Measurements from ENCODE around the gene WDR17. TPM values are rescaled to one million over a fixed set of nuclear protein-coding genes. Genes with fewer than 3 reads are reported as not detected.

The WDR17 gene
- total RNA-seq, 1 donor from 2014 or later, result 1.8 TPM

DNA sequence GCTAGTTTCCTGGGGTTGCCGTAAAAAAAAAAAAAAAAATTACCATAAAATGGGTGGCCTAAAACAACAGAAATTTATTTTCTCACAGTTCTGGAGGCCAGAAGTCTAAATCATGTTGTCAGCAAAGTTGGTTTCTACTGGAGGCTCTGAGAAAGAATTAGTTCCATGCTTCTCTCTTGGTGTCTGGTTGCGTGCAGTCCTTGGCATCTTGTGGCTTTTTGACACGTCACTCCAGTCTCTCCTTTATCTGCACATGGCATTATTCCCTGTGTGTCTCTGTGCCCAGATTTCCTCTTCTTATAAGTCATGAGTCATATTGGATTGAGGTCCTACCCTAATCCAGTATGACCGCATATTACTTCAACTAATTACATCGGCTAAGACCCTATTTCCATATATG is 91.0 kb downstream of the WDR17 start:
- Mint-ChIP-seq H3K27ac (ENCODE audit: unreplicated experiment) (no peak overlapping the region), H3K9me3 (ENCODE audit: unreplicated experiment) (no peaks in the 10 kb centered on the region), H3K27me3 (ENCODE audit: low read depth, unreplicated experiment) (no peaks in the 10 kb centered on the region), H3K36me3 (ENCODE audit: low read depth, unreplicated experiment) (no peaks in the 10 kb centered on the region), H3K4me1 (ENCODE audit: low read depth, unreplicated experiment) (no peaks in the 10 kb centered on the region), H3K4me3 (ENCODE audit: unreplicated experiment) (no peak overlapping the region)
- Histone ChIP-seq H4K20me1 (ENCODE audit: insufficient read depth, low read length) (no peaks in the 10 kb centered on the region), H3K4me1 (ENCODE audit: insufficient read depth, low read length) (no peaks in the 10 kb centered on the region), H3K27me3 (ENCODE audit: insufficient read depth, low read length) (no peaks in the 10 kb centered on the region), H3K4me3 (ENCODE audit: insufficient read depth, low read depth, low read length) (peak overlapping the region; percentile 12), H3K79me2 (ENCODE audit: insufficient read depth, low read length) (no peaks in the 10 kb centered on the region), H3K9ac (ENCODE audit: low read length) (peak overlapping the region; percentile 24), H3K27ac (ENCODE audit: low read depth, low read length) (peak overlapping the region; percentile 79), H3K4me2 (ENCODE audit: low read length) (no peak overlapping the region), H2AFZ (ENCODE audit: low read depth, low read length) (no peak overlapping the region), H3K36me3 (ENCODE audit: insufficient read depth, low read length) (no peaks in the 10 kb centered on the region), H3K9me3 (ENCODE audit: insufficient read depth, low read depth, low read length) (no peaks in the 10 kb centered on the region)
- FAIRE-seq (no peak), DNase-seq (ENCODE audit: low read depth) (peak; percentile 92)
- no peak for TF ChIP-seq EZH2 (IDR thresholded peaks at IDR 0.05; ENCODE audit: insufficient read depth, low read length)
- TF ChIP-seq CTCF (IDR thresholded peaks at IDR 0.05; ENCODE audit: insufficient read depth, low read depth, low read length), result no peak

DNA sequence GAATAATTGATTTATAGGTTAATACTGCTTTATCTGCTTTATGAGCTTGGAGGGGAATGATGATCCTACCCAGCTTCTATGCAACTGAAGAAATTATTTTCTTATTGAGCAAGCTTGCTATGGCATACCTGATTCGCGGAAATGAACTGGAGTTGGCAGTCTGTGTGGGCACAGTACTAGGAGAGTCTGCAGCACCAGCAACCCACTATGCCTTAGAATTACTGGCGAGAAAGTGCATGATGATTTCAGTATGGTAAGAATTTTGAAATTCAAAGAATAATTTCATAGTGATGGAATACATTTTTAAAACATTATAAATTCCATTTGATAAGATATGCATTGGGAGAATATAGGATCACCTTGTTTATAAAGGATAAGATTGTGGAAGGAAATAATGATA is 97.4 kb downstream of the WDR17 start:
- no peaks in the 10 kb centered on the region for H3K36me3 Mint-ChIP-seq (ENCODE audit: low read depth, unreplicated experiment)
- no peak overlapping the region for H2AFZ ChIP-seq (ENCODE audit: low read depth, low read length)
- H3K27ac Mint-ChIP-seq (ENCODE audit: unreplicated experiment), result no peak overlapping the region
- no peaks in the 10 kb centered on the region for H3K4me1 Mint-ChIP-seq (ENCODE audit: low read depth, unreplicated experiment)
- no peak overlapping the region for H3K4me3 Mint-ChIP-seq (ENCODE audit: unreplicated experiment)
- H3K9me3 ChIP-seq (ENCODE audit: insufficient read depth, low read depth, low read length), result no peaks in the 10 kb centered on the region
- H3K36me3 ChIP-seq (ENCODE audit: insufficient read depth, low read length), result no peaks in the 10 kb centered on the region
- H3K27me3 Mint-ChIP-seq (ENCODE audit: low read depth, unreplicated experiment), result no peaks in the 10 kb centered on the region
- H3K9me3 Mint-ChIP-seq (ENCODE audit: unreplicated experiment), result no peaks in the 10 kb centered on the region
- H3K4me1 ChIP-seq (ENCODE audit: insufficient read depth, low read length), result no peaks in the 10 kb centered on the region
- DNase-seq (ENCODE audit: low read depth), result no peak
- H3K9ac ChIP-seq (ENCODE audit: low read length), result no peak overlapping the region
- no peak overlapping the region for H3K27ac ChIP-seq (ENCODE audit: low read depth, low read length)
- no peaks in the 10 kb centered on the region for H3K27me3 ChIP-seq (ENCODE audit: insufficient read depth, low read length)
- TF ChIP-seq CTCF (IDR thresholded peaks at IDR 0.05; ENCODE audit: insufficient read depth, low read depth, low read length) (no peak), EZH2 (IDR thresholded peaks at IDR 0.05; ENCODE audit: insufficient read depth, low read length) (no peak)
- no peak overlapping the region for H3K4me2 ChIP-seq (ENCODE audit: low read length)
- H4K20me1 ChIP-seq (ENCODE audit: insufficient read depth, low read length), result no peaks in the 10 kb centered on the region
- no peak overlapping the region for H3K4me3 ChIP-seq (ENCODE audit: insufficient read depth, low read depth, low read length)
- no peaks in the 10 kb centered on the region for H3K79me2 ChIP-seq (ENCODE audit: insufficient read depth, low read length)
- no peak for FAIRE-seq

- H3K4me1 Mint-ChIP-seq (ENCODE audit: low read depth, unreplicated experiment), result peaks cover 5% of the 10 kb centered on the region
Measured at GRCh38 chr4:176185051-176185450, 119.4 kb downstream of the WDR17 start.

More at GRCh38 chr4:176185051-176185450, 119.4 kb downstream of the WDR17 start:
- peak; percentile 71 for DNase-seq (ENCODE audit: low read depth)
- H3K4me1 ChIP-seq (ENCODE audit: insufficient read depth, low read length), result peaks cover 7% of the 10 kb centered on the region
- H3K27ac ChIP-seq (ENCODE audit: low read depth, low read length), result no peak overlapping the region
- H3K36me3 ChIP-seq (ENCODE audit: insufficient read depth, low read length), result no peaks in the 10 kb centered on the region
- no peaks in the 10 kb centered on the region for H4K20me1 ChIP-seq (ENCODE audit: insufficient read depth, low read length)
- no peak overlapping the region for H2AFZ ChIP-seq (ENCODE audit: low read depth, low read length)
- no peaks in the 10 kb centered on the region for H3K27me3 ChIP-seq (ENCODE audit: insufficient read depth, low read length)
- no peaks in the 10 kb centered on the region for H3K79me2 ChIP-seq (ENCODE audit: insufficient read depth, low read length)
- no peaks in the 10 kb centered on the region for H3K9me3 ChIP-seq (ENCODE audit: insufficient read depth, low read depth, low read length)
- FAIRE-seq, result no peak
- H3K9me3 Mint-ChIP-seq (ENCODE audit: unreplicated experiment), result no peaks in the 10 kb centered on the region
- H3K36me3 Mint-ChIP-seq (ENCODE audit: low read depth, unreplicated experiment), result no peaks in the 10 kb centered on the region
- no peak overlapping the region for H3K4me3 ChIP-seq (ENCODE audit: insufficient read depth, low read depth, low read length)
- H3K27me3 Mint-ChIP-seq (ENCODE audit: low read depth, unreplicated experiment), result no peaks in the 10 kb centered on the region
- H3K4me3 Mint-ChIP-seq (ENCODE audit: unreplicated experiment), result no peak overlapping the region
- H3K9ac ChIP-seq (ENCODE audit: low read length), result no peak overlapping the region
- H3K4me2 ChIP-seq (ENCODE audit: low read length), result no peak overlapping the region
- no peak overlapping the region for H3K27ac Mint-ChIP-seq (ENCODE audit: unreplicated experiment)
- no peak for TF ChIP-seq CTCF (IDR thresholded peaks at IDR 0.05; ENCODE audit: insufficient read depth, low read depth, low read length)
- TF ChIP-seq EZH2 (IDR thresholded peaks at IDR 0.05; ENCODE audit: insufficient read depth, low read length), result no peak
